NAMALWA (cell line): ENCODE measurements around the gene GLIS1.
"Not testable (repeated sequence)": the region's sequence is repeated elsewhere in the genome, so short reads cannot be mapped to it uniquely, and the experiment has no call there.

Experiments used
- DNase-seq: peaks from one replicate; pipeline ENCODE4 v3.0.0-alpha.2; 2015; ENCODE audit warnings: low spot score

The GLIS1 gene

GRCh38 chr1:53653200-53653575, 85.8 kb downstream of the GLIS1 start:
- DNase-seq, result no peak

DNA sequence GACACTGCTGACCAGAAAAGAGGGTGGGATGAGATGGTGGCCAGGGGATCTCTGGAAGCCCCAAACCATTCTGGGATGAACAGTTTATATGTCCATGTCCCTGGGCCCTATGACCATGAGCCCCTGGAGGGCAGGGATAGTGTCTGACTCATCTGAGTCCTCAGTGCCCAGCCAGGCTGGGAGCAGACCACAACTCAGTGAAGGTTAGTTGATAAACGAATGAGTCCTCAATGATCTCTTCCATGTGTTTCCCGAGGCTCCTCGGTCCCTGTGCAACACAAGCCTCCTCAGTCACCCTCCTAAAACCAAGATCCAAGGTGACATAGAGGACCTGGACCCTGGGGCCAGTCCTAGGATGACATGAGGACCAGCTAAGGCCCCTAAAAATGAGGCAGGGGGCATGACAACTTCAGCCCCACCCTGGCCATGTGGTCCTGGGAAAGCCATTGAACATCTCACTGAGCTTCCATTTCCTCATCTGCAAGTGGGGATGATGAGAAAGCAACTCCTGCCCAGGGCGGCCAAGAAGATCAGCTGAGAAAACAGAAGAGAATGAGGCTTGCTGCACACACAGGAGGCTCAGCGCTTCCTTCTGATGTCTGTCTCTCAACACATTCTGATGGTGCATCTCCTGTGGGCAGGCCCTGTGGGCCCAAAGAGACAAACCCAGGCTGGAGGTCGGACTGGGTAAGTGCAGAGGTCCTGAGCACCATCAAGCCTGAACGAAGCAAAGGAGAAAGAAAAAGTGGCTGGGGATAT, 86.3 kb downstream of the GLIS1 start:
- no peak for DNase-seq

GRCh38 chr1:53651356-53651755, 87.6 kb downstream of the GLIS1 start:
- DNase-seq, result no peak

DNA sequence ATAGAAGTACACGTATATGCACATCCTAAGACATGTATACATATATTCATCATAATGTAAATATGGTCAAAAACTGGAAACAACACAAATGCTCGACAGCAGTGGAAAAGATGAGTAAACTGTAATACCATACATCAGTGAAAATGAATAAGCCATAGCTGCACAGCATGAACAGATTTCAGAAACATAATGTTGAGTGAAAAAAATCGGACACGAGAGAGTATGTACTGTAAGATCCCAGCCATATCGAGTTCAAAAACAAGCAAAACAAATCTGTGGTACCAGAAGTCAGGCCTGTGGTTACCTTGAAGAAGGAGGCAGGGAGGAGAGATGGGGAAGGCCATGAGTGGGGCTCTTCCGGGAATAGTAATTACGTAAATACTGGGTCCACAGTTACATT, 90.4 kb downstream of the GLIS1 start:
- no peak for DNase-seq

- DNase-seq, result not testable (repeated sequence)
Observed at GRCh38 chr1:53647915-53648314, 91.0 kb downstream of the GLIS1 start.

DNA sequence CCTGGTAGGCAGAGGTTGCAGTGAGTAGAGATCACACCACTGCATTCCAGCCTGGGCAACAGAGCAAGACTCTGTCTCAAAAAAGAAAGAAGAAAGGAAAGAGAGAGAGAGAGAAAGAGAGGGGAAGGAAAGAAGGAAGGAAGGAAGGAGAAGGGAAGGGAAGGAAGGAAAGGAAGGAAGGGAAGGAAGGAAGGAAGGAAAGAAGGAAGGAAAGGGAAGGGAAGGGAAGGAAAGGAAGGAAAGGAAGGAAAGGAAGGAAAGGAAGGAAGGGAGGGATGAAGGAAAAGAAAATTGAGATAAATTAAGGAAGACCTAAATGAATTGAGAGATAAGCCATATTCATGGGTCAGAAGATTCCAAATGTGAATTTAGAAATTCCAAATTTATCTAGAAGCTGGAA, 92.2 kb downstream of the GLIS1 start:
- DNase-seq, result no peak

GRCh38 chr1:53645690-53646078, 93.3 kb downstream of the GLIS1 start:
- no peak for DNase-seq

GRCh38 chr1:53644909-53645689, 93.9 kb downstream of the GLIS1 start:
- no peak for DNase-seq

DNA sequence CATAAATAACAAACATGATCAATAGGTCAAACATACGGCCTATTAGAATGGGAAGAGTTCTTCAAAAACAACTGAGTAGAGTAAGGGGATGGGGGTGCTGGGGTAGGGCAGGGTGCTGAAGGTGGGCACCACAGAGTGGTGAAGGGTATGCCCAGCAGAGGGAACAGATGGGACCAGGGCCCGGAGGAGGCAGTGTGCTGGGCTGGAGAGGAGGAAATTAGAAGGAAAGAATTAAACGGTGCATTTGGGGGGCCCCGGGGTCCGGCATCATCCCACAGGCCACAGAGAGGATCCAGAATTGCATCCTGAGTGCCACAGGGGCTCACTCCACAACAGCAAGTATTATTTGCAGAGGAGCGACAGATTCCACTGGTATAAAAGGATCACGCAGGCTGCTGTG, 94.5 kb downstream of the GLIS1 start:
- DNase-seq, result no peak

GRCh38 chr1:53643881-53644390, 95.0 kb downstream of the GLIS1 start:
- DNase-seq, result no peak

DNA sequence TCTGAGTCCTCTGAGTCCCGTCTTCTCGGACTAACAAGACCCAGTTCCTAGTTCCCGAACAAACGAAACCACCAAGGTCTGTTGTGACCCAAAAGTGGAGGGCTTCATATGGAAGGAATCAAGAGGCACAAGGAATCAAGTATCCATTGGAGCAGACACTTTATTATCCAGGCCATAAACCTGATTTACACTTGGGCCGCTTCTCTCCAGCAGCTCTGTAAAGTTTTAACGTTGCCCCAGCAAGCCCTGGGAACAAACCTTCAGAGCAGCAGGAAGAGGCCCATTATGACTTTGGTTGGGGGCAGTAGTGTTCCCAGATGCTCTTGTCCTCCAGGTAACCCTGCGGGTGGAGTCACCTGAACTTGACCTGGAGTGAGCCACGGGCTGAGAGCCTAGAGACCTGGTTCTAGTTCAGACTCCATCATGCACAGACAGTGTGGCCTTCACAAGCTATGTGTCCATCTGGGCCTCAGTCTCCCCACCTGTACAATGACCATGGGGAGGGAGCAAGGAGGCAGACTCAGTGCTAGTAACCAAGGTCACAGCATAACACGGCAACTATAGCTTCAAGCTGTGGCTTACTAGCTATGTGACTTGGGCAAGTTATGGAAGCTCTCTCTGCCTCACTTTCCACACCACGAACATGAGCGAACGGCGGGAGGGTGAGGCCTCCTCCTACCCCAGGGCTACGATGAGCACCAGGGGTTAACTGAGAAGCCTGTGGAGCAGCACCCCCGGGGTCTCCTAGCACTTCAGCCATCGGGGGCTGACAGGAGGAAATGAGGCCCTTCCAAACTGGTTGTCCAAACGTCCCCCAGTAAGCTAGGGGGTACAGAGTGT, 95.7 kb downstream of the GLIS1 start:
- no peak for DNase-seq

- no peak for DNase-seq
Observed at GRCh38 chr1:53642607-53643006, 96.4 kb downstream of the GLIS1 start.

GRCh38 chr1:53642215-53642555, 96.8 kb downstream of the GLIS1 start:
- no peak for DNase-seq

- no peak for DNase-seq
Observed at GRCh38 chr1:53641481-53642214, 97.3 kb downstream of the GLIS1 start.

- no peak for DNase-seq
Observed at GRCh38 chr1:53640701-53641075, 98.3 kb downstream of the GLIS1 start.

DNA sequence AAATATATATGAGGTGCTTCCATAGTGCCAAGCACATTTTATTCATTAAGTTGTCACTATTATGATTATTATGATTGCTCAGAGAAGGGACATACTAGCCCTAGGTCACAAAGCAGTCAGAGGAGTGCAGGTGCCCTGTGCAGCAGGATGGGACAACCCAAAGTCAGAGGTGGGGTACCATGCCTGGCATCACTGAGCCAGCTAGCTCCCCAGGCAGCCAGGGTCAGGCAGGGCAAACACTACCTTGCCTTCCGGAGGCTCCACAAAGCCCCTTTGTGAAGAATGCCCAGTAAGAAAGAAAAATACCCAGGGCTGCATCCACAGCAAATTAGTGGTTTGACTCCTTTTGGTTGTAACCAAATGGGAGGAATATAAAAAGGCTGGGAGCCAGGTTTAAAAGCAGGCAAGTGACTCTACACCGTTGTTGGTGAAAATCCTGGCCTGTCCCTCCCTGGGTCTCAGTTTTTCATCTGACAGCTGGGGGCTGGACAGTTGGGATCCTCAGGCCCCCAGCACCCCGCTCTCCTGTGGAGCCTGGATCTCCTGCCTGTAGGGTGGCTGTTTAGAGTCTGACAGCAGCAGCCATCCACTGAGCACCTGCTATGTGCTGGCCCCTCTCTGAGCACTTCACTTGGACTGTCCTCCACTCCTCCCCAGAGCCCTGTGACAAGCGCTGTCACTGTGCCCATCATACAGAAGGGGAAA, 98.8 kb downstream of the GLIS1 start:
- no peak for DNase-seq

DNA sequence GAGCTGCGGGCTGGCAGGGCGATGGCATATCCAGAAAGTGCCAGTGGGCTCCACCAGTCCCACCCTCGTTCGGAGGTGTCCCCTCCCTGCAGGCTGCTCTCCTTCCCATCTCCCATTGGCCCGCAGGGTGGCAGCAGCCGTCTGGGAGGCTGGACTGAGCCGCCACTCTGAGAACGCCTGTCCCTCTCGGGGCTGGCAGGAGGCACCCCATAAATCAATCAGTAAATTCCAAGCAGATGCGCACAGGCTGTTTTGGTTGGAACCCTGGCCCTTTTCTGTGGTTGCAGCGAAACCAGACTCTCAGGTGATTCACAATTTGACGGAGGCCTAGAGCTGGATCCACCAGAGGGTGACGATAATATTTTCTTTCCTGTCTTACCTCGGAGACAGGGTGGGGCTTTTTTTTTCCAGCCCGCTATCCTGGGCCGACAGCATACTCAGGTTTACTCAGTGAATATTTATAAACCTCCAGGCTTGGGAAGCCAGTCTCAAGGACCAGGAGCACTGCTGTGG, 99.7 kb downstream of the GLIS1 start:
- no peak for DNase-seq

GRCh38 chr1:53638360-53639035, 100.5 kb downstream of the GLIS1 start:
- DNase-seq, result no peak

DNA sequence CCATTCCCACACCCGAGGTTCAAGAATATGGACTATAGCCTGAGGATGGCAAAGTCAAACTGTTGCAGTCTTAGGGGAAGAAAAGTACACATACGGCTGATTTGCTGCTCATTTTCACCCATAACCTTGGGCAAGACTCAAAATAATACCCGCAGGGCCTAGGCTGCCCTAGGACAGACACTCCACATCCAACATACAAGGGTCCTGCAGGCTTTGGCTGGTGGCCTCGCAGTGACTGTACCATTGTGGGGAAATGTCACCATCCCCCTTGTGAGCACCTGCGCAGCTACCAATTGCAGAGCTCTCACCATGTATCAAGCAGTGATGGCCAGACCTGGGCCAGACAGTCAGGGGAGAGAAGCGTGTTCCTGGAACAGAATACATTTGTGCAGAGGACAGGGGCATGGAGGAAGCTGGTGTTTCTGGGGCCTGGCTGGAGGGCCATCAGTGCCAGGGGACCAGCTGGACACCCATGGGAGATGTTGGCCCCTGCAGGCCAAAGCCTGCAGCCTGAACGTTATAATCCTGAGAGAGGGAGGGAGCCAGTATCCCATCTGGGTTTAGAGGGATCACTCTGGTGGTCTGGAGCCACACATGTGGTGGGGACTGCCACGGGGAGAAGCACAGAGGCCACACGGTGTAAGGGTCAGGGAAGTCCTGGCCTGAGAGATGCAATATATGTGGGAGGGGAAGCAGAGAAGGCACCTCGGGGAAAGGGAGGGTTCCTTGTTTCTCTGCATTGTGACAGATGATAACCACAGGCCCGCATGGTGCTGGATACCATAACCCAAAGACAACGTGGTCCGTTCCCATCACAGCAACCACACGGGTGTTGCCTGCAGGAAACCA, 101.2 kb downstream of the GLIS1 start:
- no peak for DNase-seq
